GM21619 (cell line): Measurements from ENCODE around the gene SOX11.

Experiments used
- ATAC-seq: cut with Tn5 transposase; IDR thresholded peaks from one replicate; pipeline ENCODE4 v1.9.1; 2021; ENCODE audit not compliant: unreplicated experiment

The SOX11 gene

GRCh38 chr2:5691221-5691984, 781 bp upstream of the SOX11 start:
- ATAC-seq = no peak

GRCh38 chr2:5692561-5693286, 540 bp downstream of the SOX11 start:
- no peak for ATAC-seq

DNA sequence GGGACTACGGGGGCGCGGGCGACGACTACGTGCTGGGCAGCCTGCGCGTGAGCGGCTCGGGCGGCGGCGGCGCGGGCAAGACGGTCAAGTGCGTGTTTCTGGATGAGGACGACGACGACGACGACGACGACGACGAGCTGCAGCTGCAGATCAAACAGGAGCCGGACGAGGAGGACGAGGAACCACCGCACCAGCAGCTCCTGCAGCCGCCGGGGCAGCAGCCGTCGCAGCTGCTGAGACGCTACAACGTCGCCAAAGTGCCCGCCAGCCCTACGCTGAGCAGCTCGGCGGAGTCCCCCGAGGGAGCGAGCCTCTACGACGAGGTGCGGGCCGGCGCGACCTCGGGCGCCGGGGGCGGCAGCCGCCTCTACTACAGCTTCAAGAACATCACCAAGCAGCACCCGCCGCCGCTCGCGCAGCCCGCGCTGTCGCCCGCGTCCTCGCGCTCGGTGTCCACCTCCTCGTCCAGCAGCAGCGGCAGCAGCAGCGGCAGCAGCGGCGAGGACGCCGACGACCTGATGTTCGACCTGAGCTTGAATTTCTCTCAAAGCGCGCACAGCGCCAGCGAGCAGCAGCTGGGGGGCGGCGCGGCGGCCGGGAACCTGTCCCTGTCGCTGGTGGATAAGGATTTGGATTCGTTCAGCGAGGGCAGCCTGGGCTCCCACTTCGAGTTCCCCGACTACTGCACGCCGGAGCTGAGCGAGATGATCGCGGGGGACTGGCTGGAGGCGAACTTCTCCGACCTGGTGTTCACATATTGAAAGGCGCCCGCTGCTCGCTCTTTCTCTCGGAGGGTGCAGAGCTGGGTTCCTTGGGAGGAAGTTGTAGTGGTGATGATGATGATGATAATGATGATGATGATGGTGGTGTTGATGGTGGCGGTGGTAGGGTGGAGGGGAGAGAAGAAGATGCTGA, 1.4 kb downstream of the SOX11 start:
- no peak for ATAC-seq

DNA sequence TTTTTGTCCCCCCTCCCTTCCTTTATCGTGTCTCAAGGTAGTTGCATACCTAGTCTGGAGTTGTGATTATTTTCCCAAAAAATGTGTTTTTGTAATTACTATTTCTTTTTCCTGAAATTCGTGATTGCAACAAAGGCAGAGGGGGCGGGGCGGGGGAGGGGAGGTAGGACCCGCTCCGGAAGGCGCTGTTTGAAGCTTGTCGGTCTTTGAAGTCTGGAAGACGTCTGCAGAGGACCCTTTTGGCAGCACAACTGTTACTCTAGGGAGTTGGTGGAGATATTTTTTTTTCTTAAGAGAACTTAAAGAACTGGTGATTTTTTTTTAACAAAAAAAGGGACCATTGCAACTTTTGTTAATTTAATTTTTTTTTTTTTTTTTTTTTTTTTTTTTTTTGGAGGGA, 2.1 kb downstream of the SOX11 start:
- ATAC-seq = no peak

DNA sequence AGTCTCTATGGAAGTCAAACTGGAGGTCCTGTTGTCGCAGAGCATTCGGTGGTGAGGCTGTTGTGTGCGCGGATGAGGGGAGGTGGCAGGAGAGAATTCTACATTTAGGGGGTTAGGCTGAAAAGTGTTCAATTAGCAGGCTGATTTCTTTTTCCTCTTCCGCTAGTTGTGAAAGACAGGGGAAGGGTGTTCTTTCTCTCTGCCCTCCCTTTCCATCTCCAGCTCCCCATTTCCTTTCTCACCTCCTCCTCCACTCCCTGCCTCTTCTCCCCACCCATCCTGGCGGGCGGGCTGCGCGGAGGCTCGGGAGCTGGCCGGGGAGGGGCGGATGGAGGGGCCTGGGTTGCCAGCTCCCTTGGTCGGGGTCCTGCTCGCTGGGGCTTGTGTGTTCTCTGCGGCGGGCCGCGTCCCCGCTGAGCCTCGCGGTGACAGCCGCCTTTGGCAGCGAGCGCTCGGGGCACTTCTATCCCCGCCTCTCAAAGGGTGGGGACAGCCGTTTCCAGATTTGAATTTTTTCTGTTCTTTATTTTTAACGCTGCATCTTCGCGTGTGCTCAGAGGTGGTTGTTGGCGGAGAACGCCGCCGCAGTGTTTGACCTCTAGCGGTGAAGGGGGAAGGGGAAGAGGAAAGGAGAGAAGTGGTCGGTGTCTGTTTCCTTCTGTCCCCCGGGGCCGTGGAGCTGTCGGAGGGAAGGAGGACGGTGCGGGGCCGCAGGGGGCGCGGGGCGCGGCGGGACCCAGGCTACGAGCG, 3.6 kb downstream of the SOX11 start:
- ATAC-seq = no peak

GRCh38 chr2:5696404-5696944, 4.3 kb downstream of the SOX11 start:
- ATAC-seq = no peak

- ATAC-seq = no peak
Observed at GRCh38 chr2:5696945-5697521, 4.8 kb downstream of the SOX11 start.

- no peak for ATAC-seq
Observed at GRCh38 chr2:5697562-5697961, 5.4 kb downstream of the SOX11 start.

GRCh38 chr2:5698134-5698533, 6.0 kb downstream of the SOX11 start:
- no peak for ATAC-seq

DNA sequence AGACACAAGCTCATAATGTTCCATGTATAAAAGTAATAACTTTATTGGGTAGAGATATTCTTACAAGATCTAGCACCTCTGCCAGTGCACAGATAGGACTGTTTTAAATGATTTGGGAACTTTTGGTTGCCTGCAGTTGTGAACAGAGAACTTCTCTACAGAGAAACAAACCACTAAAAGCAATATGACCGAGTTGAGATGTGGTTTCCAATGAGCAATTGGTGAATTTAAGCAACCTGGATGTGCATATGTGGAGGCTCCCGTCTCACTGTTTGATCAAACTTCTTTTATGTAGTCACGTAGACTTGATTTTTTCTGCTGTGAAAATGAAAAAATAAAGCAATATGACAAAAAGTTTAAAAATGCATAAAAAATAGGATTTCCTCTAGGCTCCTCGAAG, 7.8 kb downstream of the SOX11 start:
- ATAC-seq = no peak

GRCh38 chr2:5700551-5700950, 8.4 kb downstream of the SOX11 start:
- no peak for ATAC-seq

DNA sequence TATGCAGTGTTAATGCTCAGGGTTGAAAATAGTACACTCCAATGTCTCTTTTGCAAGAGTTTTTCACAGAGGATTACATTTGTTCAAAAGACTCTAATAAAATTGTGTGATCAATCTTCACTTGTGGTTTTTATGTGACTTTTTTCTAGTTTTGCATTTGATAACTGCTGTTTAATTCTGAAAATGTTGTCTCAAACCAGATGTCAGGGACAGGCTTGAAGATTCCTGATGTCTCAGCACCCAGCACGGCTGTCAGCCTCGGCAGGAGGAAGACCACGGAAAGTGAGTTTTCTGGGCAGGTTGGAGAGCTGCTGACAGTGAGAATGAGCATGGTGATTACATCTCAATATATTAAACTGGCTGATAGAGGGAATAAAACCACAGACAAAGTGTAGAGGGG, 9.1 kb downstream of the SOX11 start:
- ATAC-seq = no peak

GRCh38 chr2:5703166-5703565, 11.0 kb downstream of the SOX11 start:
- ATAC-seq = no peak

DNA sequence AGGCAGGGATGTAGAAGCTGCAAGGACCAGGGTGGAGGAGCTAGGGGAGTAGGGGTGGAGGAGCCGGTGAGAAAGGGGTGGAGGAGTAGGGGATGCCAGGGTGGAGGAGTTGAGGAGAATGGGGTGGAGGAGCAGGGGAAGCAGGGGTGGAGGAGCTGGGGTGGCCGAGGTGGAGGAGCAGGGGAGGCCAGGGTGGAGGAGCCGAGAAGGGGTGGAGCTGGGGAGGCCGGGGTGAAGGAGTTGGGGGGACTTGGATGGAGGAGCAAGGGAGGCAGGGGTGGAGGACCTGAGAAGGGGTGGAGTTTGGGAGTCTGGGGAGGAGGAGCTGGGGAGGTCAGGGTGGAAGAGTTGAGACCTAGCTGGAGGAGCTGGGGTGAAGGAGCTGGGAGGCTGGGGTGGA, 13.3 kb downstream of the SOX11 start:
- ATAC-seq = no peak

DNA sequence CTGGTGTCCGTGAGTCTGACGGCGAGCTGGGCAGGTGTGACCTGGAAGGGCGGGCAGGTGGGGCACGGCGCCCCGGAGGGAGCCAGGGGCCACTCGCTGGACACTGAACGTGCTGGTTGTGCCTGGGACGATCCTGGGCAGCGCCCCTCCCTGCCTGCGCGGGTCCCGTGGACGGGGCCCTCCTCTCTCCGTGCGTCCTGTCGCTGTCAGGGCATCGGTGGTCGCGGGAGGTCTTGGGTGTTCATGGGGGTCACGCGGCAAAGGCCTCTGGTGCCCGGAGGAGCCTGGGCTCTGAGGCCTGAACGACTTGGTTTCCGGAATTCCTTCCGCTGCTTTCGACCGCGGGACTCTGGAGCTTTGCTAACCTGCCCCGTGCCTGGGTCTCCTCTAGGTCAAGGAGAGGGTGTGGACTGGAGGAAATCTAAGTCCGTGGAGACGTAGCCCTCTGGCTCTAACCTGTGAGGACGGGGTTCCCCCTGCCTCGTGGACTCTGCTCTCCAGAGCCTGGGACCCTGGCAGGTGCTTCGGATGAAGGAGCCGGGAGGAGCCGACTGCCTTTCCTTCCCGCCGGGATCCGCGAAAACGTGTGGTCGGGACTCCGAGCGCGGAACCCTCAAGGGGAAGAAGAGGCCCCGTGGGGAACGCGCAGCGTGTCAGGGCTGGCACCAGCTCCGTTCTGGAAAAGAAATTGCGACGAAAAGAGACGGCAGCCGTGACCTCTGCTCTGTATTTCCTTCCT, 14.7 kb downstream of the SOX11 start:
- no peak for ATAC-seq

- ATAC-seq = no peak
Observed at GRCh38 chr2:5710615-5711014, 18.4 kb downstream of the SOX11 start.

GRCh38 chr2:5713101-5713500, 20.9 kb downstream of the SOX11 start:
- no peak for ATAC-seq

GRCh38 chr2:5719629-5720334, 27.6 kb downstream of the SOX11 start:
- ATAC-seq = no peak

GRCh38 chr2:5720426-5720825, 28.2 kb downstream of the SOX11 start:
- ATAC-seq = no peak
